Nephron progenitor cell (in vitro differentiated cells): ENCODE data around the gene TMCC1.
"Not testable (repeated sequence)": the region's sequence is repeated elsewhere in the genome, so short reads cannot be mapped to it uniquely, and the experiment has no call there.

Experiments
- DNase-seq: peaks from one replicate; pipeline ENCODE4 v3.0.0; 2021
- H3K27ac Mint-ChIP-seq: 2 replicates; pipeline ENCODE4 v1.8.0; 2021; ENCODE audit warnings: mild to moderate bottlenecking, moderate library complexity, mixed read lengths
- H3K27me3 Mint-ChIP-seq: 2 replicates; pipeline ENCODE4 v1.8.0; 2021; ENCODE audit warnings: mild to moderate bottlenecking, low read depth, mixed read lengths; ENCODE audit not compliant: poor library complexity
- H3K36me3 Mint-ChIP-seq: 2 replicates; pipeline ENCODE4 v1.8.0; 2021; ENCODE audit warnings: low read depth, mixed read lengths
- H3K4me1 Mint-ChIP-seq: 2 replicates; pipeline ENCODE4 v1.8.0; 2021; ENCODE audit warnings: mixed read lengths
- H3K4me3 Mint-ChIP-seq: 2 replicates; pipeline ENCODE4 v1.8.0; 2021; ENCODE audit warnings: mild to moderate bottlenecking, moderate library complexity, mixed read lengths
- H3K9me3 Mint-ChIP-seq: 2 replicates; pipeline ENCODE4 v1.8.0; 2021; ENCODE audit warnings: mild to moderate bottlenecking, moderate library complexity, mixed read lengths
- TF ChIP-seq, protein P1 (sequence below): fragments of 200-600 bp; sonication (generic); IDR thresholded peaks from 2 replicates; pipeline ENCODE4 v1.5.0; 2021; ENCODE audit warnings: antibody characterized with exemption

The TMCC1 gene

GRCh38 chr3:129838086-129838485 lies 55.4 kb downstream of the TMCC1 start:
- TF ChIP-seq, protein P1, sequence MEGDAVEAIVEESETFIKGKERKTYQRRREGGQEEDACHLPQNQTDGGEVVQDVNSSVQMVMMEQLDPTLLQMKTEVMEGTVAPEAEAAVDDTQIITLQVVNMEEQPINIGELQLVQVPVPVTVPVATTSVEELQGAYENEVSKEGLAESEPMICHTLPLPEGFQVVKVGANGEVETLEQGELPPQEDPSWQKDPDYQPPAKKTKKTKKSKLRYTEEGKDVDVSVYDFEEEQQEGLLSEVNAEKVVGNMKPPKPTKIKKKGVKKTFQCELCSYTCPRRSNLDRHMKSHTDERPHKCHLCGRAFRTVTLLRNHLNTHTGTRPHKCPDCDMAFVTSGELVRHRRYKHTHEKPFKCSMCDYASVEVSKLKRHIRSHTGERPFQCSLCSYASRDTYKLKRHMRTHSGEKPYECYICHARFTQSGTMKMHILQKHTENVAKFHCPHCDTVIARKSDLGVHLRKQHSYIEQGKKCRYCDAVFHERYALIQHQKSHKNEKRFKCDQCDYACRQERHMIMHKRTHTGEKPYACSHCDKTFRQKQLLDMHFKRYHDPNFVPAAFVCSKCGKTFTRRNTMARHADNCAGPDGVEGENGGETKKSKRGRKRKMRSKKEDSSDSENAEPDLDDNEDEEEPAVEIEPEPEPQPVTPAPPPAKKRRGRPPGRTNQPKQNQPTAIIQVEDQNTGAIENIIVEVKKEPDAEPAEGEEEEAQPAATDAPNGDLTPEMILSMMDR = no peak
- H3K4me3 Mint-ChIP-seq = no peak overlapping the region
- peak overlapping the region; percentile 16 for H3K27ac Mint-ChIP-seq
- peaks cover 4% of the 10 kb centered on the region for H3K27me3 Mint-ChIP-seq
- DNase-seq = no peak
- peaks cover 29% of the 10 kb centered on the region for H3K4me1 Mint-ChIP-seq
- peaks cover 26% of the 10 kb centered on the region for H3K9me3 Mint-ChIP-seq
- peaks cover 43% of the 10 kb centered on the region for H3K36me3 Mint-ChIP-seq

DNA sequence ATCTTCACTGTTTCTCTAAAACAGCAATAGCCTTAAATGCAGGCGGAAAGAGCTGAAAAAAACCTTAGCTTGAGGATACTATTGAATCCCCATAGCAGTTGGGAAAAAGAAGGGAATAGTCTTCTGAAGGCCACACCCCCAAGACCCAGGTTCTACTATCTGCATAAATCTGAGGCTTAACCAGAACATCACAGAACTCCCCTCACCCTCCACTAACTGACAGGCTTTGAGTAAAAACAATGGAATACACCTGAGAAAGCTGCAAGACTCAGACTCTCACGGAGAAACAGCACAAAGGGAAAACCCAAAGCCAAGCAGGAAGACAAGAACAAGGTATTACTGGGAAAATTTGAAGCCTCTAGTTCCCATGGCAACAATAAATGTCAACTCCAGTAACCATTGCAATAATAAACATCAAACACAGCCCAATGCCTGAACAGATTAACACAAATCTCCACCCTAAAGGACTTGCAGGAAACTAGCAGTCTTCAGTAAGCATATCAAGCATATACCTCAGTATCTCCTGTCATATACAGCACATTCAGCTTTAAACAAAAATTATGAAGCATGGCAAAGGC lies 56.4 kb downstream of the TMCC1 start:
- Mint-ChIP-seq H3K4me3 (no peak overlapping the region), H3K27me3 (peaks cover 4% of the 10 kb centered on the region), H3K4me1 (peaks cover 29% of the 10 kb centered on the region), H3K36me3 (peaks cover 33% of the 10 kb centered on the region), H3K9me3 (peaks cover 17% of the 10 kb centered on the region), H3K27ac (peak overlapping the region; percentile 73)
- no peak for DNase-seq
- TF ChIP-seq, protein P1 = no peak

- no peak overlapping the region for H3K4me3 Mint-ChIP-seq
- peak overlapping the region; percentile 73 for H3K27ac Mint-ChIP-seq
- DNase-seq = no peak
Observed at GRCh38 chr3:129836381-129837064, 57.0 kb downstream of the TMCC1 start.

GRCh38 chr3:129835198-129835597 lies 58.3 kb downstream of the TMCC1 start:
- peaks cover 32% of the 10 kb centered on the region for H3K4me1 Mint-ChIP-seq
- no peak for DNase-seq
- TF ChIP-seq, protein P1 = no peak
- no peak overlapping the region for H3K4me3 Mint-ChIP-seq
- H3K36me3 Mint-ChIP-seq = peaks cover 14% of the 10 kb centered on the region
- no peak overlapping the region for H3K27ac Mint-ChIP-seq
- H3K9me3 Mint-ChIP-seq = peaks cover 3% of the 10 kb centered on the region
- no peaks in the 10 kb centered on the region for H3K27me3 Mint-ChIP-seq

More at GRCh38 chr3:129836381-129837064, 57.0 kb downstream of the TMCC1 start:
- TF ChIP-seq, protein P1 = no peak
- Mint-ChIP-seq H3K36me3 (peaks cover 27% of the 10 kb centered on the region), H3K27me3 (peaks cover 4% of the 10 kb centered on the region), H3K4me1 (peaks cover 29% of the 10 kb centered on the region), H3K9me3 (peaks cover 10% of the 10 kb centered on the region)

DNA sequence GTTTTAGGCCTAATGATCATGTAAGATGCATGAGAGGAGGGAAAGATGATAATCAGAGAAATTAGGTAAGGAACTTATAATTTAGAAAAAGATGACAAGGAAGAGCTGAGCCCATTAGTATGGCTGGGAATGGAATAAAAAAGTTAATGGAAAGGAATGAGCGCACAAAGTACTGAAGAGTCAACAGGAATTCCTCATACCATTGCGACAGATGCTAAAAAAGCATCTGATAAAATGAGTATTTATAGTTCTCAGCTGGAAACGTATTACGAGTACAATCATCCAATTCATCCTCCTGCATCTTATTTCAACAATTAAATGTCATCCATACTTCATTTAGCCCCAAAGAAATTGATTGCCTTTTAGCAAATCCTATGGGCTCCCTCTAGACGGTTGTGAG lies 58.9 kb downstream of the TMCC1 start:
- Mint-ChIP-seq H3K36me3 (peaks cover 8% of the 10 kb centered on the region), H3K4me1 (peaks cover 38% of the 10 kb centered on the region), H3K27ac (no peak overlapping the region), H3K27me3 (no peaks in the 10 kb centered on the region), H3K9me3 (peaks cover 3% of the 10 kb centered on the region), H3K4me3 (no peak overlapping the region)
- TF ChIP-seq, protein P1 = no peak
- no peak for DNase-seq

DNA sequence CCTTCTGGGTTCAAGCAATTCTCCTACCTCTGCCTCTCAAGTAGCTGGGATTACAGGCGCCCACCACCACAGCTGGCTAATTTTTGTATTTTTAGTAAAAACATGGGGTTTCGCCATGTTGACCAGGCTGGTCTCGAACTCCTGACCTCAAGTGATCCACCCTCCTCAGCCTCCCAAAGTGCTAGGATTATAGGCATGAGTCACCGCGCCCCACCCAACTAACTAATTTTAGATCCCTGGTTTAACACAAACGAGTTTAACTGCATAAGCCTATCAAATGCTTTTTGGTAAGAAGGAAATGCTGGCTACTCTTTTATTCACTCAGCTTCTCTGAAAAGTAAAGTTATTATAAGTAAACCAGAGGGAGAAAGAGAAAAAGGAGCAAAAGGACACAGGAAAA lies 61.6 kb downstream of the TMCC1 start:
- H3K9me3 Mint-ChIP-seq, H3K4me3 Mint-ChIP-seq: not testable (repeated sequence)

More for the DNA sequence above, 61.6 kb downstream of the TMCC1 start:
- not testable (repeated sequence) for H3K36me3 Mint-ChIP-seq, H3K27me3 Mint-ChIP-seq, DNase-seq
- peak overlapping the region; percentile 46 for H3K27ac Mint-ChIP-seq
- peaks cover 25% of the 10 kb centered on the region for H3K4me1 Mint-ChIP-seq
